Activated CD4-positive, alpha-beta T cell treated with anti-CD3 and anti-CD28 coated beads, Interleukin-10, Interleukin-2, amounts not matched to agents 100 ng/mL and 50 ng/mL, durations not matched to agents 16 hours and 8 hours (primary cell): ENCODE results near the gene BRD7.

ENCODE experiments used
- DNase-seq: peaks from one replicate; pipeline ENCODE4 v3.0.0-alpha.2; 2020

Gene BRD7

GRCh38 chr16:50318796-50319578 lies 49.8 kb downstream of the BRD7 start:
- DNase-seq = no peak

- no peak for DNase-seq
Observed at GRCh38 chr16:50316848-50317630, 51.7 kb downstream of the BRD7 start.

- DNase-seq = no peak
Observed at GRCh38 chr16:50316102-50316847, 52.5 kb downstream of the BRD7 start.

GRCh38 chr16:50315346-50315997 lies 53.3 kb downstream of the BRD7 start:
- no peak for DNase-seq

GRCh38 chr16:50314665-50315064 lies 54.1 kb downstream of the BRD7 start:
- DNase-seq = no peak

GRCh38 chr16:50313596-50314478 lies 55.0 kb downstream of the BRD7 start:
- peak; percentile 60 for DNase-seq

- no peak for DNase-seq
Observed at GRCh38 chr16:50311891-50312501, 56.8 kb downstream of the BRD7 start.

GRCh38 chr16:50311134-50311528 lies 57.7 kb downstream of the BRD7 start:
- no peak for DNase-seq

GRCh38 chr16:50310308-50311133 lies 58.3 kb downstream of the BRD7 start:
- DNase-seq = no peak

- no peak for DNase-seq
Observed at GRCh38 chr16:50309527-50310307, 59.1 kb downstream of the BRD7 start.

GRCh38 chr16:50309156-50309526 lies 59.6 kb downstream of the BRD7 start:
- DNase-seq = no peak

GRCh38 chr16:50308237-50308965 lies 60.4 kb downstream of the BRD7 start:
- no peak for DNase-seq

- DNase-seq = no peak
Observed at GRCh38 chr16:50306287-50306686, 62.5 kb downstream of the BRD7 start.

GRCh38 chr16:50305441-50306061 lies 63.2 kb downstream of the BRD7 start:
- no peak for DNase-seq

GRCh38 chr16:50304467-50305440 lies 64.0 kb downstream of the BRD7 start:
- DNase-seq = no peak

- DNase-seq = no peak
Observed at GRCh38 chr16:50303605-50304466, 65.0 kb downstream of the BRD7 start.
